ENCODE measurements around the gene C8A. TPM values are rescaled to one million over a fixed set of nuclear protein-coding genes. Genes with fewer than 3 reads are reported as not detected.

C8A gene
- polyA plus RNA-seq, 1 donor (not counting 4 experiments of a cell fraction or from before 2014, with no cell fraction given): not detected

DNA sequence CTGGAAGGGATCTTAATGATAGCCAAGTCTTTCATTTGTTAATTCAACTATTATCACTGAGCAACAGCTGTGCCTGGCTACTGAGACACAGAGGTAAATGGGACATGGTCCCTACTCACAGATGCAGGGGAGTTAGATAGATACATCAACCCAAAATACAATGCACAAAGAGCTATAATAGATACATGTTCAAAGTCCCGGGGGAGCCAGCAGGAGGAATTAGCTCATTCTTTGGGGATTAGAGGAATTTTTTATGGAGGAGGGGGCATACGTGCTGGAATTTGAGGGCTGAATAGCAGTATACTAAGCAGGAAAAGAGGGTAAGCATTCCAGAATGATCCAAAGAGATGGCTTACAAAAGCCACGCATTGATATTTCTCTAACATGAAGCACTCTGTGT is 76.6 kb downstream of the C8A start:
- no peak overlapping the region for H2AFZ ChIP-seq (ENCODE audit: control insufficient read depth, low read length)
- DNase-seq (ENCODE audit: low read depth, low spot score) (no peak), FAIRE-seq (no peak)
- H3K27me3 ChIP-seq (ENCODE audit: control insufficient read depth, extremely low read depth, insufficient read depth, low read length): no peaks in the 10 kb centered on the region
- H4K20me1 ChIP-seq (ENCODE audit: control insufficient read depth, extremely low read depth, insufficient read depth, low read length): no peaks in the 10 kb centered on the region
- no peak overlapping the region for H3K4me2 ChIP-seq (ENCODE audit: control insufficient read depth, extremely low read depth, insufficient read depth, low read depth, low read length)
- H3K4me3 ChIP-seq (ENCODE audit: control insufficient read depth in 2 of 3, extremely low read depth in 1 of 3, insufficient read depth in 2 of 3, low read depth in 1 of 3, low read length in 3 of 3): no peak overlapping the region
- H3K4me1 ChIP-seq (ENCODE audit: control insufficient read depth, extremely low read depth, insufficient read depth, low read length): no peaks in the 10 kb centered on the region
- no peaks in the 10 kb centered on the region for H3K9me3 ChIP-seq (ENCODE audit: control insufficient read depth, low read depth, low read length)
- dilution Hi-C loops (cut with MboI; ENCODE audit: extremely low pct_ligation_motif_present, low sequenced_read_pairs): no loop called here
- no peak overlapping the region for H3K9ac ChIP-seq (ENCODE audit: control insufficient read depth, extremely low read depth, insufficient read depth, low read length)
- no peak for TF ChIP-seq EZH2 (IDR thresholded peaks at IDR 0.05; ENCODE audit: low read length)
- TF ChIP-seq, protein P1, sequence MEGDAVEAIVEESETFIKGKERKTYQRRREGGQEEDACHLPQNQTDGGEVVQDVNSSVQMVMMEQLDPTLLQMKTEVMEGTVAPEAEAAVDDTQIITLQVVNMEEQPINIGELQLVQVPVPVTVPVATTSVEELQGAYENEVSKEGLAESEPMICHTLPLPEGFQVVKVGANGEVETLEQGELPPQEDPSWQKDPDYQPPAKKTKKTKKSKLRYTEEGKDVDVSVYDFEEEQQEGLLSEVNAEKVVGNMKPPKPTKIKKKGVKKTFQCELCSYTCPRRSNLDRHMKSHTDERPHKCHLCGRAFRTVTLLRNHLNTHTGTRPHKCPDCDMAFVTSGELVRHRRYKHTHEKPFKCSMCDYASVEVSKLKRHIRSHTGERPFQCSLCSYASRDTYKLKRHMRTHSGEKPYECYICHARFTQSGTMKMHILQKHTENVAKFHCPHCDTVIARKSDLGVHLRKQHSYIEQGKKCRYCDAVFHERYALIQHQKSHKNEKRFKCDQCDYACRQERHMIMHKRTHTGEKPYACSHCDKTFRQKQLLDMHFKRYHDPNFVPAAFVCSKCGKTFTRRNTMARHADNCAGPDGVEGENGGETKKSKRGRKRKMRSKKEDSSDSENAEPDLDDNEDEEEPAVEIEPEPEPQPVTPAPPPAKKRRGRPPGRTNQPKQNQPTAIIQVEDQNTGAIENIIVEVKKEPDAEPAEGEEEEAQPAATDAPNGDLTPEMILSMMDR (optimal IDR thresholded peaks at IDR 0.05 in 1 of 3, IDR thresholded peaks at IDR 0.05 in 1 of 3, conservative IDR thresholded peaks at IDR 0.05 in 1 of 3; ENCODE audit: extremely low read depth in 1 of 3, insufficient read depth in 2 of 3, low read length in 3 of 3): no peak
- H3K9me1 ChIP-seq (ENCODE audit: control insufficient read depth, extremely low read depth, insufficient read depth, low read length): no peaks in the 10 kb centered on the region
- H3K27ac ChIP-seq (ENCODE audit: control insufficient read depth, insufficient read depth, low read length): no peak overlapping the region
- H3K36me3 ChIP-seq (ENCODE audit: control insufficient read depth in 2 of 2, extremely low read depth in 1 of 2, insufficient read depth in 2 of 2, low read length in 2 of 2): no peaks in the 10 kb centered on the region
- H3K79me2 ChIP-seq (ENCODE audit: control insufficient read depth, insufficient read depth, low read length): no peaks in the 10 kb centered on the region

DNA sequence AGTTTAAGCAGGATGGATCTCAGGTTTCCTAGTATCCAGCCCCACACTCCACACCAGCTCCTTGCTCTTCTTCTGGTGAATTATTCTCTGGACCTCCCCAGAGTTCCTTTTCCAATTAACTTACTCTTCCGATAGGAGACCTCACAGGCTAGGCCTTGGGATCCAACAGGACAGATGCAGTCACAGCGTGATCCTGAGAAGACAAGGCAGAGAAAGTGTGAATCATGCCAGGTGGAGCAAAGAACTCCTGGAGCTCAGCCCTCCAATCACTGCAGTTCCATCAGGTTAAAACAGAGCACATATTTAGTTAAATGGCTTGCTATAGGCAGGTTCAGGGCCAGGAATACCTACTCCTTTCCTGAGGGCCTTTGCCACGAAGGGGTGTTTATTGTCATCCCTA is 77.1 kb downstream of the C8A start:
- Histone ChIP-seq H3K27me3 (ENCODE audit: control insufficient read depth, extremely low read depth, insufficient read depth, low read length) (no peaks in the 10 kb centered on the region), H3K36me3 (ENCODE audit: control insufficient read depth in 2 of 2, extremely low read depth in 1 of 2, insufficient read depth in 2 of 2, low read length in 2 of 2) (no peaks in the 10 kb centered on the region), H3K9me3 (ENCODE audit: control insufficient read depth, low read depth, low read length) (no peaks in the 10 kb centered on the region), H4K20me1 (ENCODE audit: control insufficient read depth, extremely low read depth, insufficient read depth, low read length) (no peaks in the 10 kb centered on the region), H3K4me2 (ENCODE audit: control insufficient read depth, extremely low read depth, insufficient read depth, low read depth, low read length) (no peak overlapping the region), H3K79me2 (ENCODE audit: control insufficient read depth, insufficient read depth, low read length) (no peaks in the 10 kb centered on the region), H3K9ac (ENCODE audit: control insufficient read depth, extremely low read depth, insufficient read depth, low read length) (no peak overlapping the region), H3K27ac (ENCODE audit: control insufficient read depth, insufficient read depth, low read length) (no peak overlapping the region), H3K9me1 (ENCODE audit: control insufficient read depth, extremely low read depth, insufficient read depth, low read length) (no peaks in the 10 kb centered on the region), H3K4me3 (ENCODE audit: control insufficient read depth in 2 of 3, extremely low read depth in 1 of 3, insufficient read depth in 2 of 3, low read depth in 1 of 3, low read length in 3 of 3) (no peak overlapping the region), H3K4me1 (ENCODE audit: control insufficient read depth, extremely low read depth, insufficient read depth, low read length) (no peaks in the 10 kb centered on the region), H2AFZ (ENCODE audit: control insufficient read depth, low read length) (no peak overlapping the region)
- no peak for TF ChIP-seq EZH2 (IDR thresholded peaks at IDR 0.05; ENCODE audit: low read length)
- TF ChIP-seq, protein P1 (optimal IDR thresholded peaks at IDR 0.05 in 1 of 3, IDR thresholded peaks at IDR 0.05 in 1 of 3, conservative IDR thresholded peaks at IDR 0.05 in 1 of 3; ENCODE audit: extremely low read depth in 1 of 3, insufficient read depth in 2 of 3, low read length in 3 of 3): no peak
- no peak for FAIRE-seq
- dilution Hi-C loops (cut with MboI; ENCODE audit: extremely low pct_ligation_motif_present, low sequenced_read_pairs): no loop called here
- no peak for DNase-seq (ENCODE audit: low read depth, low spot score)

Measured in keratinocyte (primary cell).